ENCODE data around the gene FCER2.
"Not testable (repeated sequence)": the region's sequence is repeated elsewhere in the genome, so short reads cannot be mapped to it uniquely, and the experiment has no call there.

The FCER2 gene

GRCh38 chr19:7701654-7702457 is at the start of gene FCER2:
Gene FCER2, minus strand, starts transcription at chr19:7702131. Its CDS starts 2,371 bp downstream, at chr19:7699760.
- no peak for DNase-seq

- DNase-seq, result no peak
These were observed 49.3 kb upstream of the FCER2 start for GRCh38 chr19:7751157-7751783.

- no peak for DNase-seq
These were observed 46.8 kb upstream of the FCER2 start for GRCh38 chr19:7748756-7749155.

- DNase-seq, result no peak
These were observed 46.2 kb upstream of the FCER2 start for GRCh38 chr19:7748171-7748570.

GRCh38 chr19:7746903-7747884 is 45.3 kb upstream of the FCER2 start, which contains the start of gene CD209:
Gene CD209, minus strand, starts transcription at chr19:7747534. Its CDS starts 23 bp downstream, at chr19:7747511.
- no peak for DNase-seq

GRCh38 chr19:7746306-7746705 is 44.4 kb upstream of the FCER2 start:
- not testable (repeated sequence) for DNase-seq

GRCh38 chr19:7744871-7745650 is 43.1 kb upstream of the FCER2 start:
- DNase-seq, result no peak

- no peak for DNase-seq
These were observed 42.4 kb upstream of the FCER2 start for GRCh38 chr19:7744199-7744786.

GRCh38 chr19:7743425-7743841 is 41.5 kb upstream of the FCER2 start:
- no peak for DNase-seq

- no peak for DNase-seq
These were observed 41.1 kb upstream of the FCER2 start for GRCh38 chr19:7742991-7743390.

GRCh38 chr19:7742575-7742974 is 40.6 kb upstream of the FCER2 start:
- no peak for DNase-seq

- DNase-seq, result no peak
These were observed 38.7 kb upstream of the FCER2 start for GRCh38 chr19:7740682-7741054.

GRCh38 chr19:7739801-7740681 is 38.1 kb upstream of the FCER2 start:
- no peak for DNase-seq

- no peak for DNase-seq
These were observed 37.4 kb upstream of the FCER2 start for GRCh38 chr19:7739211-7739755.

GRCh38 chr19:7738023-7738422 is 36.1 kb upstream of the FCER2 start:
- no peak for DNase-seq

- DNase-seq, result no peak
These were observed 35.3 kb upstream of the FCER2 start for GRCh38 chr19:7737215-7737614.

- DNase-seq, result no peak
These were observed 34.2 kb upstream of the FCER2 start for GRCh38 chr19:7736148-7736547.

GRCh38 chr19:7734220-7735203 is 32.6 kb upstream of the FCER2 start:
- DNase-seq, result no peak

- no peak for DNase-seq
These were observed 31.4 kb upstream of the FCER2 start for GRCh38 chr19:7733376-7733775.
